Measurements from ENCODE around the gene NEMP2. TPM values are rescaled to one million over a fixed set of nuclear protein-coding genes. Genes with fewer than 3 reads are reported as not detected.
"Not testable (repeated sequence)": the region's sequence is repeated elsewhere in the genome, so short reads cannot be mapped to it uniquely, and the experiment has no call there.

The NEMP2 gene
- total and polyA plus RNA-seq, 3 experiments from 2014 or later, result 10.5 to 17.5 (median 16.9) TPM

GRCh38 chr2:190497428-190497827, 37.1 kb downstream of the NEMP2 start:
- no peak overlapping the region for H3K4me3 ChIP-seq (ENCODE audit: low read length)
- Mint-ChIP-seq H3K36me3 (peaks cover 19 to 80% (median 21%) of the 10 kb centered on the region in 3 donors), H3K4me1 (peaks cover 23 to 39% (median 34%) of the 10 kb centered on the region in 3 donors), H3K4me3 (no peak overlapping the region), H3K27me3 (no peaks in the 10 kb centered on the region), H3K9me3 (peaks cover 0 to 6% (median 0%) of the 10 kb centered on the region in 5 donors), H3K27ac (peak overlapping the region in 6 of 8 donors; percentile 7 to 64 (median 30))
- no peak overlapping the region for H3K27ac ChIP-seq (ENCODE audit: low read depth, low read length)
- DNase-seq, result no peak
- peaks cover 25% of the 10 kb centered on the region for H3K36me3 ChIP-seq (ENCODE audit: insufficient read depth, low read length)
- CTCF ChIA-PET, result interaction anchor here (1.5 kb wide), 1 partner anchor 14 kb away, joined by 3 read pairs; no protein-coding TSS in a partner anchor
- no peaks in the 10 kb centered on the region for H3K4me1 ChIP-seq (ENCODE audit: insufficient read depth, low read length)
- POLR2A ChIA-PET, result no interaction called here
- no peaks in the 10 kb centered on the region for H3K9me3 ChIP-seq (ENCODE audit: low read length)
- no peaks in the 10 kb centered on the region for H3K27me3 ChIP-seq (ENCODE audit: insufficient read depth, low read length, poor library complexity, severe bottlenecking)

GRCh38 chr2:190494600-190495227, 39.8 kb downstream of the NEMP2 start:
- H3K36me3 ChIP-seq (ENCODE audit: insufficient read depth, low read length), result peaks cover 21% of the 10 kb centered on the region
- Mint-ChIP-seq H3K27ac (peak overlapping the region in 7 of 8 donors; percentile 14 to 97 (median 72)), H3K9me3 (peaks cover 0 to 14% (median 2%) of the 10 kb centered on the region in 5 donors), H3K36me3 (peaks cover 36 to 84% (median 41%) of the 10 kb centered on the region in 3 donors), H3K4me1 (peaks cover 27 to 51% (median 35%) of the 10 kb centered on the region in 3 donors)
- H3K4me3 ChIP-seq (ENCODE audit: low read length); H3K9me3 ChIP-seq (ENCODE audit: low read length); H3K27ac ChIP-seq (ENCODE audit: low read depth, low read length); POLR2A ChIA-PET; DNase-seq; CTCF ChIA-PET; H3K27me3 Mint-ChIP-seq; H3K27me3 ChIP-seq (ENCODE audit: insufficient read depth, low read length, poor library complexity, severe bottlenecking); H3K4me1 ChIP-seq (ENCODE audit: insufficient read depth, low read length); H3K4me3 Mint-ChIP-seq: not testable (repeated sequence)

- H3K27me3 Mint-ChIP-seq, result no peaks in the 10 kb centered on the region
- peaks cover 39 to 86% (median 52%) of the 10 kb centered on the region in 3 donors for H3K36me3 Mint-ChIP-seq
- Histone ChIP-seq H3K36me3 (ENCODE audit: insufficient read depth, low read length) (peaks cover 29% of the 10 kb centered on the region), H3K9me3 (ENCODE audit: low read length) (no peaks in the 10 kb centered on the region), H3K27ac (ENCODE audit: low read depth, low read length) (no peak overlapping the region), H3K27me3 (ENCODE audit: insufficient read depth, low read length, poor library complexity, severe bottlenecking) (no peaks in the 10 kb centered on the region), H3K4me3 (ENCODE audit: low read length) (no peak overlapping the region), H3K4me1 (ENCODE audit: insufficient read depth, low read length) (no peaks in the 10 kb centered on the region)
- peak overlapping the region in 6 of 8 donors; percentile 58 to 83 (median 68) for H3K27ac Mint-ChIP-seq
- peaks cover 0 to 14% (median 3%) of the 10 kb centered on the region in 5 donors for H3K9me3 Mint-ChIP-seq
- ChIA-PET CTCF (no interaction called here), POLR2A (no interaction called here)
- no peak for DNase-seq
- peaks cover 27 to 63% (median 43%) of the 10 kb centered on the region in 3 donors for H3K4me1 Mint-ChIP-seq
- H3K4me3 Mint-ChIP-seq, result no peak overlapping the region
Measured at GRCh38 chr2:190493095-190493494, 41.4 kb downstream of the NEMP2 start.

GRCh38 chr2:190490502-190490901, 44.0 kb downstream of the NEMP2 start:
- Histone ChIP-seq H3K27me3 (ENCODE audit: insufficient read depth, low read length, poor library complexity, severe bottlenecking) (no peaks in the 10 kb centered on the region), H3K36me3 (ENCODE audit: insufficient read depth, low read length) (peaks cover 24% of the 10 kb centered on the region), H3K27ac (ENCODE audit: low read depth, low read length) (no peak overlapping the region), H3K9me3 (ENCODE audit: low read length) (no peaks in the 10 kb centered on the region), H3K4me1 (ENCODE audit: insufficient read depth, low read length) (no peaks in the 10 kb centered on the region), H3K4me3 (ENCODE audit: low read length) (no peak overlapping the region)
- ChIA-PET CTCF (no interaction called here), POLR2A (no interaction called here)
- Mint-ChIP-seq H3K9me3 (peaks cover 0 to 14% (median 3%) of the 10 kb centered on the region in 5 donors), H3K36me3 (peaks cover 42 to 81% (median 54%) of the 10 kb centered on the region in 3 donors), H3K27me3 (no peaks in the 10 kb centered on the region), H3K4me3 (no peak overlapping the region), H3K27ac (no peak overlapping the region), H3K4me1 (peaks cover 31 to 65% (median 47%) of the 10 kb centered on the region in 3 donors)
- DNase-seq, result no peak

GRCh38 chr2:190489475-190489874, 45.0 kb downstream of the NEMP2 start:
- Mint-ChIP-seq H3K27me3 (no peaks in the 10 kb centered on the region), H3K9me3 (peaks cover 0 to 14% (median 3%) of the 10 kb centered on the region in 5 donors), H3K4me1 (peaks cover 32 to 62% (median 44%) of the 10 kb centered on the region in 3 donors), H3K27ac (peak overlapping the region in 2 of 8 donors; percentile 1 to 27), H3K36me3 (peaks cover 41 to 75% (median 51%) of the 10 kb centered on the region in 3 donors), H3K4me3 (no peak overlapping the region)
- CTCF ChIA-PET, result interaction anchor here (1.1 kb wide), 1 partner anchor 25 kb away, joined by 3 read pairs; no protein-coding TSS in a partner anchor
- POLR2A ChIA-PET, result no interaction called here
- Histone ChIP-seq H3K4me1 (ENCODE audit: insufficient read depth, low read length) (no peaks in the 10 kb centered on the region), H3K9me3 (ENCODE audit: low read length) (no peaks in the 10 kb centered on the region), H3K27me3 (ENCODE audit: insufficient read depth, low read length, poor library complexity, severe bottlenecking) (no peaks in the 10 kb centered on the region), H3K36me3 (ENCODE audit: insufficient read depth, low read length) (peaks cover 24% of the 10 kb centered on the region), H3K4me3 (ENCODE audit: low read length) (no peak overlapping the region), H3K27ac (ENCODE audit: low read depth, low read length) (no peak overlapping the region)
- no peak for DNase-seq

GRCh38 chr2:190488516-190489233, 45.8 kb downstream of the NEMP2 start:
- H3K27me3 ChIP-seq (ENCODE audit: insufficient read depth, low read length, poor library complexity, severe bottlenecking), result no peaks in the 10 kb centered on the region
- no peak overlapping the region for H3K4me3 ChIP-seq (ENCODE audit: low read length)
- POLR2A ChIA-PET, result no interaction called here
- peaks cover 29 to 60% (median 43%) of the 10 kb centered on the region in 3 donors for H3K4me1 Mint-ChIP-seq
- DNase-seq, result no peak
- CTCF ChIA-PET, result interaction anchor here (0.6 to 1.1 kb wide), 3 partner anchors 25 to 106 kb away, joined by 3 read pairs; no protein-coding TSS in a partner anchor
- H3K27ac ChIP-seq (ENCODE audit: low read depth, low read length), result no peak overlapping the region
- H3K36me3 ChIP-seq (ENCODE audit: insufficient read depth, low read length), result peaks cover 24% of the 10 kb centered on the region
- no peaks in the 10 kb centered on the region for H3K27me3 Mint-ChIP-seq
- H3K9me3 ChIP-seq (ENCODE audit: low read length), result no peaks in the 10 kb centered on the region
- H3K27ac Mint-ChIP-seq, result peak overlapping the region in 1 of 8 donors; percentile 50
- H3K4me1 ChIP-seq (ENCODE audit: insufficient read depth, low read length), result no peaks in the 10 kb centered on the region
- peaks cover 41 to 74% (median 45%) of the 10 kb centered on the region in 3 donors for H3K36me3 Mint-ChIP-seq
- H3K4me3 Mint-ChIP-seq, result no peak overlapping the region
- H3K9me3 Mint-ChIP-seq, result peaks cover 0 to 13% (median 3%) of the 10 kb centered on the region in 5 donors

- no peaks in the 10 kb centered on the region for H3K4me1 ChIP-seq (ENCODE audit: insufficient read depth, low read length)
- no peaks in the 10 kb centered on the region for H3K27me3 ChIP-seq (ENCODE audit: insufficient read depth, low read length, poor library complexity, severe bottlenecking)
- DNase-seq, result no peak
- H3K27ac ChIP-seq (ENCODE audit: low read depth, low read length), result no peak overlapping the region
- no peaks in the 10 kb centered on the region for H3K27me3 Mint-ChIP-seq
- H3K36me3 Mint-ChIP-seq, result peaks cover 21 to 66% (median 31%) of the 10 kb centered on the region in 3 donors
- H3K9me3 Mint-ChIP-seq, result peaks cover 0 to 2% (median 0%) of the 10 kb centered on the region in 5 donors
- ChIA-PET POLR2A (no interaction called here), CTCF (no interaction called here)
- H3K27ac Mint-ChIP-seq, result peak overlapping the region in 6 of 8 donors; percentile 11 to 63 (median 50)
- H3K36me3 ChIP-seq (ENCODE audit: insufficient read depth, low read length), result peaks cover 19% of the 10 kb centered on the region
- no peaks in the 10 kb centered on the region for H3K9me3 ChIP-seq (ENCODE audit: low read length)
- H3K4me3 Mint-ChIP-seq, result no peak overlapping the region
- H3K4me3 ChIP-seq (ENCODE audit: low read length), result no peak overlapping the region
- H3K4me1 Mint-ChIP-seq, result peaks cover 29 to 54% (median 49%) of the 10 kb centered on the region in 3 donors
Measured at GRCh38 chr2:190486037-190486623, 48.4 kb downstream of the NEMP2 start.
